HepG2 (cell line): Measurements from ENCODE around the gene CCDC122. TPM values are rescaled to one million over a fixed set of nuclear protein-coding genes. Genes with fewer than 3 reads are reported as not detected.

Experiments used
- ATAC-seq: fragments of 200-7000 bp; cut with Tn5 transposase; 3 replicates; pipeline ENCODE4 v1.9.1; 2020; ENCODE audit warnings: mild to moderate bottlenecking, moderate library complexity
- BruUV-seq: library from RNA; stranded (reverse); fragments of 400-500 nt; replicated peaks from 2 replicates; lab custom pipeline; 2021; lab: Mats Ljungman, UMichigan
- CTCF ChIA-PET: fragments of 300-600 bp; formaldehyde crosslinking; extraction: SDS; loops from one replicate; lab custom pipeline; 2021; ENCODE audit warnings: low total read pairs, inconsistent platforms, low intra/inter-chr PET ratio; lab: Yijun Ruan, JAX
- POLR2A ChIA-PET: fragments of 350-600 bp; sonication (Branson Sonifier 250); formaldehyde crosslinking; loops from one replicate; lab custom pipeline; 2020; ENCODE audit warnings: antibody characterized with exemption, inconsistent platforms; lab: Yijun Ruan, JAX
- DNase-seq: peaks from one replicate; pipeline ENCODE4 v3.0.0-alpha.2; 2015; ENCODE audit warnings: low spot score
- FAIRE-seq: peaks from 3 replicates; lab custom pipeline; 2011; peaks lifted over from hg19 to GRCh38; lab: Jason Lieb, UNC
- H2AFZ ChIP-seq: one replicate; pipeline ENCODE4 v1.6.1; 2011; ENCODE audit warnings: low read length, inconsistent platforms
- H3K27ac ChIP-seq: fragments of 300-600 bp; 3 replicates; pipeline ENCODE4 v1.8.0; 2011; ENCODE audit warnings: mixed run types, mild to moderate bottlenecking, mixed read lengths, low read length, inconsistent platforms; ENCODE audit not compliant: insufficient read depth; ENCODE audit errors: extremely low read length
- H3K27me3 ChIP-seq, 2 experiments: fragments of 200-600 bp in 1 of 2; 2 replicates in 1 of 2; 3 replicates in 1 of 2; pipeline versions ENCODE4 v1.6.0 to v1.8.0; 2011; ENCODE audit warnings: low read length in 2 of 2, mild to moderate bottlenecking in 2 of 2, moderate library complexity in 2 of 2, inconsistent platforms in 1 of 2; ENCODE audit not compliant: insufficient read depth in 2 of 2, control insufficient read depth in 1 of 2
- H3K36me3 ChIP-seq, 2 experiments: fragments of 200-600 bp in 1 of 2; replicated peaks in 1 of 2; 2 replicates in 1 of 2; 3 replicates in 1 of 2; pipeline versions ENCODE4 v1.5.1 to v1.8.0; 2011; ENCODE audit warnings: low read length in 2 of 2, inconsistent platforms in 1 of 2; ENCODE audit not compliant: insufficient read depth in 2 of 2, control insufficient read depth in 1 of 2
- H3K4me1 ChIP-seq: 2 replicates; pipeline ENCODE4 v1.5.1; 2012; ENCODE audit warnings: low read length, inconsistent platforms; ENCODE audit not compliant: insufficient read depth
- H3K4me2 ChIP-seq: 2 replicates; pipeline ENCODE4 v1.6.0; 2011; ENCODE audit warnings: low read depth, low read length, inconsistent platforms
- H3K4me3 ChIP-seq, 3 experiments: fragments of 200-600 bp in 1 of 3; sonication (generic), shearing (Covaris generic) in 1 of 3; replicated peaks in 1 of 3; 2 replicates each; pipeline ENCODE4 v1.5.1; 2011 to 2016; ENCODE audit warnings: low read length in 3 of 3, inconsistent platforms in 2 of 3, low read depth in 2 of 3, mild to moderate bottlenecking in 2 of 3, control low read depth in 1 of 3, mixed read lengths in 1 of 3; ENCODE audit not compliant: insufficient read depth in 1 of 3
- H3K79me2 ChIP-seq: one replicate; pipeline ENCODE4 v1.6.1; 2011; ENCODE audit warnings: low read length, inconsistent platforms; ENCODE audit not compliant: insufficient read depth
- H3K9ac ChIP-seq: 2 replicates; pipeline ENCODE4 v1.6.0; 2011; ENCODE audit warnings: mild to moderate bottlenecking, low read depth, low read length, inconsistent platforms; ENCODE audit not compliant: insufficient read depth
- H3K9me3 ChIP-seq: 2 replicates; pipeline ENCODE4 v1.5.1; 2012; ENCODE audit warnings: mild to moderate bottlenecking, low read length
- H4K20me1 ChIP-seq: 2 replicates; pipeline ENCODE4 v1.6.0; 2011; ENCODE audit warnings: inconsistent platforms, mild to moderate bottlenecking, low read length, moderate library complexity; ENCODE audit not compliant: insufficient read depth
- HNRNPK ChIP-seq: fragments of 200-400 bp; formaldehyde crosslinking; IDR thresholded peaks from 2 replicates; pipeline ENCODE4 v1.6.1; 2018; ENCODE audit warnings: low read length, low read depth, moderate library complexity, mild to moderate bottlenecking; ENCODE audit not compliant: poor library complexity, severe bottlenecking
- SKI ChIP-seq: fragments of 450-650 bp; IDR thresholded peaks from one replicate; pipeline ENCODE4 v1.6.1; 2018; ENCODE audit warnings: mild to moderate bottlenecking; ENCODE audit not compliant: partially characterized antibody
- ZNF720 ChIP-seq: sonication (generic); formaldehyde crosslinking; IDR thresholded peaks from 2 replicates; pipeline ENCODE4 v1.4.0; 2020; ENCODE audit warnings: missing genetic modification reagents
- WGBS: methylation state at CpG from one replicate; pipeline ENCODE4 v1.1.6; 2017; ENCODE audit warnings: low lambda C conversion rate; 5-methylcytosine and 5-hydroxymethylcytosine counted together
- in situ Hi-C: cut with HindIII; loops from 2 replicates; pipeline ENCODE4 v1.10.0; 2017; ENCODE audit warnings: low pct_unique_long_range_greater_than_20kb; ENCODE audit not compliant: extremely low pct_ligation_motif_present
- intact Hi-C: fragments of 100-400 bp; cut with micrococcal nuclease; formaldehyde crosslinking; loops from one replicate; pipeline ENCODE4 v1.10.0; 2022; ENCODE audit not compliant: unreplicated experiment
- polyA plus RNA-seq, 8 experiments: library from polyadenylated mRNA; depleted of rRNA in 3 of 8; stranded (reverse) in 7 of 8; unstranded in 1 of 8; fragments of >200 nt; fragmentation: Illumina TruSeq in 4 of 8; extraction: Trizol in 4 of 8; gene quantifications; 2 replicates each; pipeline versions ENCODE4 v1.2.1 to v1.2.3, GENCODE V29; 2011 to 2016; ENCODE audit warnings: low read depth in 4 of 8, missing spikeins in 1 of 8, mixed read lengths in 1 of 8; ENCODE audit not compliant: insufficient read depth in 1 of 8
- small RNA-seq, 3 experiments: library from RNA; depleted of rRNA; stranded (forward); fragments of <200 nt; gene quantifications; one replicate each; pipeline ENCODE3, GENCODE V24; 2012; ENCODE audit warnings: low read depth in 2 of 3, low replicate concordance in 1 of 3; ENCODE audit not compliant: insufficient read length in 3 of 3, insufficient read depth in 2 of 3
- total RNA-seq, 5 experiments: library from RNA; depleted of rRNA; stranded (reverse); fragments of >200 nt; fragmentation: Illumina TruSeq; extraction: Trizol; gene quantifications; 2 replicates each; pipeline ENCODE4 v1.2.3, GENCODE V29; 2016; ENCODE audit warnings: low read depth in 1 of 5

Gene CCDC122
- total and polyA plus RNA-seq, 2 of the 13 experiments (the other 11 are each of a cell fraction or from before 2014, with no cell fraction given): 0.32 to 3.5 TPM

- BruUV-seq: no TSS peak
- Histone ChIP-seq H3K9ac (no peak overlapping the region), H3K27me3 (peaks cover 2 to 42% of the 10 kb centered on the region in 2 experiments; a peak in 4 of 5 replicates), H4K20me1 (no peaks in the 10 kb centered on the region), H3K4me1 (peaks cover 7% of the 10 kb centered on the region; the same call in 1 of the 2 replicates), H3K79me2 (no peaks in the 10 kb centered on the region), H3K27ac (no peak overlapping the region), H3K36me3 (no peaks in the 10 kb centered on the region), H3K4me3 (peak overlapping the region; percentile 34 to 64 (median 42); a peak in 4 of 6 replicates), H3K9me3 (no peaks in the 10 kb centered on the region), H2AFZ (no peak overlapping the region), H3K4me2 (peak overlapping the region; percentile 63)
- no peak for DNase-seq
- CTCF ChIA-PET: no interaction called here
- intact Hi-C loops (no loop called here), in situ Hi-C loops (loop anchor here (25.0 kb wide), 1 partner anchor 474 kb away; no protein-coding TSS in a partner anchor)
- WGBS: no CpG with 5 or more reads among the region's 28 CpGs
- TF ChIP-seq SKI (no peak), ZNF720 (CRISPR knock-in tag) (no peak), HNRNPK (peak; percentile 10)
- no peak for FAIRE-seq
- POLR2A ChIA-PET: no interaction called here
- ATAC-seq: no peak
These were observed 93.1 kb downstream of the CCDC122 start for GRCh38 chr13:43786472-43786765.

Small RNAs within 50 kb of the gene (small RNA-seq; reads per million reads assigned to genes)
- gene AL162713.1: 0 reads per million in 3 experiments

Other genes with a start within 250 kb of the CCDC122 start
- not detected in 2 replicates for gene ENOX1, start 92.8 kb downstream of the CCDC122 start, total RNA-seq (2016; rRNA removed; fragmentation: Illumina TruSeq; extraction: Trizol)
- gene ENOX1, start 92.8 kb downstream of the CCDC122 start, polyA plus RNA-seq (2011; rRNA removed): 0.05 TPM in 1 of 2 replicates, not detected in the other
- gene LACC1, start 164 bp upstream of the CCDC122 start, total RNA-seq (2016; rRNA removed; fragmentation: Illumina TruSeq; extraction: Trizol): 1.7 and 3.2 TPM in 2 replicates
- 0.92 and 1.1 TPM in 2 replicates for gene LACC1, start 164 bp upstream of the CCDC122 start, polyA plus RNA-seq (2011; rRNA removed)